ENCODE results near the gene TREH. TPM values are rescaled to one million over a fixed set of nuclear protein-coding genes. Genes with fewer than 3 reads are reported as not detected.
"Not testable (repeated sequence)": the region's sequence is repeated elsewhere in the genome, so short reads cannot be mapped to it uniquely, and the experiment has no call there.

Gene TREH
- total RNA-seq, 1 donor from 2014 or later = not detected

DNA sequence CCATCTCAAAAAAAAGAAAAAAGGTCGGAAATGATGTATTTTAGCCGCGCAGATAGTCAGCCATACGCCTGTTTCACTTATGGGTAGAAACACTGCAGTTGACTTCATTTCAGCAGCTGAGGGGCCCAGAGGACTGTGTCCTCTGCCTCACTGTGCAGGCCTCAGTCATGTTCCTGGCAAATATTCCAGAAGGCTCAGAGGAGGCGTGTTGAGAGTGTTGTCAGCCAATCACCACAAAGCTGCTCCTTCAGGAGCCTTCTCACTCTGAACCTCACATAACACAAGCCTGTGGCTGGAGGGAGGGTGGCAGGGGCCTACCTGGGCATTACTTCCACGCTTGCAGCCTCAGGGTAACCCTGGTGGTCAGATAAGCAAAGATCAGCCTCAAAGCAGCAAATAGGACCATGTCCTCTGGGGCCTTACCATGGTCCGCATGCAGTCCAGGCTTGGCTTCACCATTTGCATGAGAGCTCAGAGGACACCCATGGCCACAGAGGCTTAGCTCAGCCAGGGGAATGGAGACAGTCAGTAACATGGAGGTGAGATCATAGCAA lies 17.3 kb upstream of the TREH start:
- intact Hi-C loops (cut with micrococcal nuclease) = no loop called here

DNA sequence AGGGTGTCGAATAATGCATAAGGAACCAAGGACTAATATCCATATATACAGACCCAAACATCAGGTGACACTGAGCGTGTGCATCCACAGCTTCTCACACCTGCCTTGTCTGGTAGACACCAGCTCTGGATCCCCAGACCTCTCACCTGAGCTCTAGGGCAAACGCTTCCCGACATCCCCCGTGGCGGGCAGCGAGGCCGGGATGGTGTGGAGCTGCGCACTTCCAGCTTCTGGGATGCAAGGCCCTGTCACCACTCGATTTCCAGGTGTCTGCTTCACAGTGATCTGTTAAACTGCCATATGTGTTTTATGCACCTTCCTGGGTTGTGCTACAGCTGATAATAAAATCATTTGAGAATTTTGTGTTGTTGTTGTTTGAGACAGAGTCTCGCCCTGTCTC lies 15.3 kb upstream of the TREH start:
- intact Hi-C loops (cut with micrococcal nuclease) = loop anchor here (5.0 kb wide), 1 partner anchor 233 kb away; the partner anchor contains the start of gene BCL9L

DNA sequence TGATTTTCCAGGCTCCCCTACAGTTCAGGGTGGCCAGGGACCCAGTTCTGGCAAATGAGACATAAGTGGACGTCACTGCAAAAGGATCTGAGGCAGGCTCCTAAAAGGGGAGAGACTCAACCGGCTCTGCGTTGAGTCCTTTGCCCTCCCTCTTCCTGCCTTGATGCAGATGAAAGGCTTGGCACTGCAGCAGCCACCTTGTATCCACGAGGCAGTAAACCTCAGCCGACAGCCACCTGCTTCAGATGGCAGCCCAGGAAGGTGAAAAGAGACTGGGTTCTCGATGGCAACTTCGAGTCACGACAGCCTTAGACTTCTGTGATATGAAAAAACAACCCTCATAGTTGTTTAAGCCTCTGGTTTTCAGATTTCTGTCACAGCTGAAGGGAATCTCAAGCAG lies 14.7 kb upstream of the TREH start:
- intact Hi-C loops (cut with micrococcal nuclease) = loop anchor here (5.0 kb wide), 1 partner anchor 233 kb away; the partner anchor contains the start of gene BCL9L

DNA sequence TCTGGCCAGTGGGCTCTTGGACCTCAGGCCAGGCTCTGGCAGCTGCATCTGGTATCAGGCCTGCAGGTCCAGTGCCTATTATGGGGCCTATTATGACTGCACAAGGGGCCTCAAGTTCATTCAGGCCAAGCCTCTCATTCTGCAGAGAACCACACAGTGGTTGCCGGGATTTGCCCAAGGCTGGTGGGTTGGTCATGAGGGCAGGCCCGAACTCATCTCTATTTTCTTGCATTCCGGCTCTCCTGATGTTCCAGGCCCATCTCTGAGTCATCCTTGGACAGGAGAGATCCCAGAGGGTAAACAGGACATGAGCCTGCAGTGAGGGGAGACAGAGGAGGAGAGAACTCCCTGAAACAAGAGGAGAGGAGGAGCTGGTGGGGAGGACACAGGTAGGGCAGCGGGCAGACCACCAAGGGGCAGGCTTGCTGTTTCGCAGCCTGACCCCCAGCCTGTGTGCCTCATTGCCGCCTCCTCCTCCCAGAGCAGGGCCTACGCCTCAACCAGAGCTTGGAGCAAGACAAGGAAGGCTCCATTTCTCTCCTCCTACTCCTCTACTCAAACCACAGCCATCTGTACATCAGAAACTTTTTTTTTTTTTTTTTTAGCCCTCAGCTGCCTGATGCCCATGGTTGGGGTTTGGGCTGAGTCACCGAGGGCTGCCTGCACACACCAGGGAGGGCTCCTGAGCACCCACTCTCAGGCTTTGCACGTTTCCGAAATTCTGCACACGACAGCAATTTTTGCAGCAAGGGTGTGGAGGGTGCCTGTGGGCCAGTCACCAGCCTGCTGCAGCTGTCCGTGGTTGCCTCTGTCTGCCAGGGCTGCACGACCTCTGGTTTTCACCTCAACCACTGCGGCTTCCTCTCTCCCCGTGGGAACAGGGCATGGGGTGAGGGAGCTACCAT lies 12.7 kb upstream of the TREH start:
- intact Hi-C loops (cut with micrococcal nuclease) = loop anchor here (5.0 kb wide), 1 partner anchor 235 kb away; the partner anchor contains the start of gene BCL9L

DNA sequence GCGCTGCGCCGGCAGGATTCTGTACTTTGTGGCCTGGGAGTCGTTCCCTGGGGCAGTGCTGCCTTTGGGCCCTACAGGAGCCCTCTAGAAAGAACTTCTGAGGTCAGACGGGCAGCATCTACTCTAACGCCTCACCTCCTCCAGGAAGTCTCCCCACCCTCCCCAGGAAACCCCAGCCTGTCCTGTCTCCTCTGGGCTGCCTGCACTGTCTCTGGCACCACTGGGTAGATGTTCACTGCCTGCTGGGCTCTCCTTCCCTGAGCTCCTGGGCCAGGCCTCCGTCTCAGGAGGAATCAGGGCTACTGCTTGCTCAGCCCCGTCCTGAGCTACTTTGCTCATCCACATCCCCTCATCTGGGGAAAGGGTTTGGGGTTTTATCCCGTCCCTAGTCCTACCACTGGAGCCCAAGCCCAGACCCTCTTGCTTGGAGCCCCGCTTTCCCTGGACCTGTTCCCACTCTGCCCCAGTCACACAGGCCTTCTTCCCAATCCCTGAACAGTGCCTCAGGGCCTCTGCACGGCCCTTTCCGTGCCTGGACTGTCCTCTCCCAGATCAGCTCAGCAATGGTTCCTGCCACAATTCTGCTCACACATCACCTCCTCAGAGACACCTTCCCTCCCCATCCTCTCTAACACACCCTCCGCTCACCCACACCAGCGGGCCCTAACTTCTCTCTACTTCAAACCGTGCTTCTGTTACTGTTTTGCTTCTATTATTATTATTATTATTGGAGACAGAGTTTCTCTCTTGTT lies 11.3 kb upstream of the TREH start:
- intact Hi-C loops (cut with micrococcal nuclease) = loop anchor here (1.0 to 5.0 kb wide), 2 partner anchors 237 to 266 kb away; partner anchors contain the start of genes BCL9L and UPK2

DNA sequence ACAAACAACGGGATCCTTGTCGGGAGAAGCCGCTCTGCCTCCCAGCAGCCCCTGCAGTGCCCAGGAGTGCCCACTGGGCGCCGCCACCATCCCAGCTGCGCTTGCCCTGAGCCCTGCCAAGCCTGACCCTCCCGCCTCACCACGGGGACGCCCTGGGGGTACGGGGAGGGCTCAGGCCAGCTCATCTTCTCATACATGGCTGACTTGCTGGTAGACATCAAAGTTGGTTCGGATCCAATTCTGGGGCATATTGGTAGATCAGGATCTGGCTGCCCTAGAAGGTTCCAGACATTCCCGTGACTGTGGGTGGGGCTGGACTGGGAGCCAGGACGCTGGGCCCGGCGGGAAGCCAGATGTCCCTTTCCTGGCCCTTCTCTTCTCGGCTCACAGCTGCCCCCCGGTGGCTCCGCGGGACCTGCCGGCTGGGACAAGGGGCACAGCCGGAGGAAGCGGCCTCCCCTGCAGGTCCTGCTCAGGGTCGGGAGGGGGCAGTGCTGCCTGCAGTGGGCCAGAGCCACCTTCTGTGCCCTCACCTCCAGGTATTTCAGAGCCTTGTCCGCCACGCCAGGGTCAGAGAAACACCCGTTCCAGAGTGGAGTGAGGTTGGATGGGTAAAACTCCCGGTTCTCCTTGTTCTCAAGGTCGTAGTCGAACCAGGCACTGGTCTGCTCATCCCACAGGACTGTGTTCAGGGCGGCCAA lies 10.6 kb upstream of the TREH start:
- intact Hi-C loops (cut with micrococcal nuclease) = loop anchor here (1.0 to 5.0 kb wide), 2 partner anchors 237 to 266 kb away; partner anchors contain the start of genes BCL9L and UPK2

DNA sequence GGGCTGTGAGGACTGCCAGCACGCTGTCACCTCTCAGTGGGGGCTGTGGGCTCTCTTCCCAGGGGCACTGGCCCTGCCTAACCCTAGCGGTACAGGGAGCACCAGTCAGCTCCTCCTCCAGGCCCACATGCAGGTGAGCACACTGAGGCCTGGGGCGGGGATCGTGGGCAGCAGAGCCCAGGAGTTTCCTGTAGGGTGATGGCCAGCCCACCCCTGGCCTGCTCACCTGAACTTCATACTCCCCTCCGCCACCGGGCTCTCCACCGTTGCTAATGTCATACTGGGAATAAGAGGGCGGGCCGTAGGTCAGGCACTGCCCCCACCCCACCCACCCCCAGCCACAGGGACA lies 10.0 kb upstream of the TREH start:
- intact Hi-C loops (cut with micrococcal nuclease) = no loop called here

DNA sequence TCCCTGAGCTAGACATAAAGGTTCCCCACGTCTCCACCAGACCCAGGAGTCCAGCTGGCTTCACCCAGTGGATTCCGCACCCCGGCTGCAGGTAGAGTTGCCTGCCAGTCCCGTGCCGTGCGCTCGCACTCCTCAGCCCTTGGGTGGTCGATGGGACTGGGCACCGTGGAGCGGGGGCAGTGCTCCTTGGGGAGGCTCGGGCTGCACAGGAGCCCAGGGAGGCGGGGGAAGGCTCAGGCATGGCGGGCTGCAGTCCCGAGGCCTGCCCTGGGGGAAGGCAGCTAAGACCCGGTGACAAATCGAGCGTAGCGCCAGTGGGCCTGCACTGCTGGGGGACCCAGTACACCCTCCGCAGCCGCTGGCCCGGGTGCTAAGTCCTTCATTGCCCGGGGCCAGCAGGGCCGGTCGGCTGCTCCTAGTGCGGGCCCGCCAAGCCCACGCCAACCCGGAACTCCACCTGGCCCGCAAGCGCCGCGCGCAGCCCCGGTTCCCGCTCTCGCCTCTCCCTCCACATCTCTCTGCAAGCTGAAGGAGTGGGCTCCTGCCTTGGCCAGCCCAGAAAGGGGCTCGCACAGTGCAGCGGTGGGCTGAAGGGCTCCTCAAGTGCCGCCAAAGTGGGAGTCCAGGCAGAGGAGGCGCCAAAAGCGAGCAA lies 9.5 kb upstream of the TREH start:
- intact Hi-C loops (cut with micrococcal nuclease) = no loop called here

DNA sequence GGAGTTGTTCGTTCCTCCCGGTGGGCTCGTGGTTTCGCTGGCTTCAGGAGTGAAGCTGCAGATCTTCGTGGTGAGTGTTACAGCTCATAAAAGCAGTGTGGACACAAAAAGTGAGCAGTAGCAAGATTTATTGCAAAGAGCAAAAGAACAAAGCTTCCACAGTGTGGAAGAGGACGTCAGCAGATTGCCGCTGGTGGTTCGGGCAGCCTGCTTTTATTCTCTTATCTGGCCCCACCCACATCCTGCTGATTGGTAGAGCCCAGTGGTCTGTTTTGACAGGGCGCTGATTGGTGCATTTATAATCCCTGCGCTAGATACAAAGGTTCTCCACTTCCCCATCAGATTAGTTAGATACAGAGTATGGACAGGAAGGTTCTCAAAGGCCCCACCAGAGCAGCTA lies 8.9 kb upstream of the TREH start:
- intact Hi-C loops (cut with micrococcal nuclease) = not testable (repeated sequence)

DNA sequence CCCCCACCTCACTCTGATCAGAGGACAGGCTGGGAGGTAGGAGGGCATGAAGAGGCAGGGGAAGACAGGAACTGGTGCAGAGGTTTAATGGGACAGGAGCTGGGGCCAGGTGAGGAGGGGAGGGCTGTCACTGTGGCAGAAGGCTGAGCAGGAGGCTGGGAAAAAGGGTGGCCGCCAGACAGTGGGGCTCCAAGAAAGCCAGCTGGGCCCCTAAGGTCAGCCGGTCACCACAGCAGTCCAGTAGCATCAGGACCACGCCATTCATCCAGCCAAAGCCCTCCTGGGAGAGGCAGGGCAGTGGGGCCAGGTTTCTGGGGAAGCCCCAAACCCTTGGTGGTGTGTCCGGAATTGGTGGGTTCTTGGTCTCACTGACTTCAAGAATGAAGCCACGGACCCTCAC lies 8.5 kb upstream of the TREH start:
- intact Hi-C loops (cut with micrococcal nuclease) = no loop called here

DNA sequence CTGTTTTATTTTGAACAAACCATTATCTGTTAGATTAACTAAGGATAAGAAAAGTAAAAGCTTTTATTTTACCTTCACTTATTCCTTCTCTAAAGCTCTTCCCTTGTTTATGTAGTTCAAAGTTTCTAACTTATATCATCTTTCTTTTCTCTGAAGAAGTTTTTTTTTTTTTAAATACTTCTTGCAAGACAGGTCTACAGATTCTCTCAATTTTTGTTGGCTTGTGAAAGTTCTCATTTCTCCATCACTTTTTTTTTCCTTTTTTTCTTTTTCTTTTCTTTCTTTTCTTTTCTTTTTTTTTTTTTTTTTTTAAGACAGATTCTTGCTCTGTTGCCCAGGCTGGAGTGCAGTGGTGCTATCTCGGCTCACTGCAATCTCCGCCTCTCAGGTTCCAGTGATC lies 4.7 kb upstream of the TREH start:
- intact Hi-C loops (cut with micrococcal nuclease) = no loop called here

DNA sequence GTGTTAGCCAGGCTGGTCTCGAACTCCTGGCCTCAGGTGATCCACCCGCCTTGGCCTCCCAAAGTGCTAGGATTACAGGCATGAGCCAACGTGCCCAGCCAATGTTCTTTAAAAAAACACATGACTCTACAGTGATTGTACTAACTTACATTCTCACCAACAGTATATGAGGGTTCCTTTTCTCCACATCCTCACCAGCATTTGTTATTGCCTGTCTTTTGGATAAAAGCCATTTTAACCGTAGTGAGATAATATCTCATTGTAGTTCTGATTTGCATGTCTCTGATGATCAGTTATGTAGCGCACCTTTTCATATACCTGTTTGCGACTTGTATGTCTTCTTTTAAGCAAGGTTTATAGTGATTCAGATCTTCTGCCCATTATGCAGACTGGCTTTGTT lies 3.5 kb upstream of the TREH start:
- intact Hi-C loops (cut with micrococcal nuclease) = not testable (repeated sequence)

DNA sequence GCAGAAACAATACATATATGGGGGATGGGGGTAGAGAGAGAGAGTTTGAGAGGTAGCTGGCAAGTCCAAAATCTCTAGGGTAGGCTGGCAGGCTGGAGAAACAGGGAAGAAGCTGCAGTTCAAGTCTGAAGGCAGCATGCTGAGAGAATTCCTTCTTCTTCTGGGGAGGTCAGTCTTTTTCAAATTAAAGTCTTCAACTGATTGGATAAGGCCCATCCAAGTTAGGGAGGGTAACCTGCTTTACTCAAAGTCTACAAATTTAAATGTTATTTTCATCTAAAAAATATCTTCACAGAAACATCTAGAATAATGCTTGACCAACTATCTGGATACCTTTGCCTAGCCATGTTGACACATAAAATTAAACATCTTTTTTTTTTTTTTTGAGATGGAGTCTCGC lies 2.9 kb upstream of the TREH start:
- intact Hi-C loops (cut with micrococcal nuclease) = no loop called here

DNA sequence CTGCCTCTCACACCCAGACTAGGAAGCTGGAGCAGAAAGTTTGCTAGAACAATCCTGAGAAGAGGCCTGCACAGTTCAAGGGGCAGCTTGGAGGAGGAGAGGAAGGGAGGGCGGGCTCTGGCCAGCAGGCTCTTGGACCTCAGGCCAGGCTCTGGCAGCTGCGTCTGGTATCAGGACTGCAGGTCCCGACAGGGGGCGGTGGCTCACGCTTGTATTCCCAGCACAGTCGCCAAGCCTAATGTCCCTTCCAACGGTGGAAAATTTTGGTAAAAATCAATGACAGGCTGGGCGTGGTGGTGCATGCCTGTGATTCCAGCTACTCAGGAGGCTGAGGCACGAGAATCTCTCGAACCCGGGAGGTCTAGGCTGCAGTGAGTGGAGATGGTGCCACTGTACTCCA lies 542 bp downstream of the TREH start:
- intact Hi-C loops (cut with micrococcal nuclease) = not testable (repeated sequence)

DNA sequence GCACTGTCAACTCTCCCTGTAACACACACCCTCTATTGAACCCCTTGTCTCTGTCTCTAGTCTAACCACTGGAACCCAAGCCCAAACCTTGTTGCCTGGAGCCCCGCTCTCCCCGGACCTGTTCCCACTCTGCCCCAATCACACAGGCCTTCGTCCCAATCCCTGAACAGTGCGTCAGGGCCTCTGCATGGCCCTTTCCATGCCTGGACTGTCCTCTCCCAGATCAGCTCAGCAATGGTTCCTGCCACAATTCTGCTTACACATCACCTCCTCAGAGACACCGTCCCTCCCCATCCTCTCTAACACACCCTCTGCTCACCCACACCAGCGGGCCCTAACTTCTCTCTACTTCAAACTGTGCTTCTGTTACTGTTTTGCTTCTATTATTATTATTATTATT lies 1.5 kb downstream of the TREH start:
- intact Hi-C loops (cut with micrococcal nuclease) = no loop called here

DNA sequence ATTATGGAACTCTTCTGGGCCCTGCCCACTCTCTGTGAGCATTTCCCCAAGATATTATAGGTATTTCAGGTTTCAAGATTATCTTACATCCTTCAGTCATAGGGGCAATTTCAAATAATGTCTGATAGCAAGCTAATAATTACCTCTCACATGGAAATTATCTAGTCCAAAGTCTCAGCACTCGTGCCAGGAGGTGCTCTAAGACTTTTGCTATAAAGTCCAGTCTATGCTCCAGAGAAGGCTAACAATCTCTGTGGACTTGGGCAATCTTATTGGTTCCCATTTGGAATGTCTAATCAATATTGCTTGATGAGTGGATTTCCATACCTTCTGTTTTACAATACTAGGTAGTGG lies 5.4 kb downstream of the TREH start:
- intact Hi-C loops (cut with micrococcal nuclease) = no loop called here

DNA sequence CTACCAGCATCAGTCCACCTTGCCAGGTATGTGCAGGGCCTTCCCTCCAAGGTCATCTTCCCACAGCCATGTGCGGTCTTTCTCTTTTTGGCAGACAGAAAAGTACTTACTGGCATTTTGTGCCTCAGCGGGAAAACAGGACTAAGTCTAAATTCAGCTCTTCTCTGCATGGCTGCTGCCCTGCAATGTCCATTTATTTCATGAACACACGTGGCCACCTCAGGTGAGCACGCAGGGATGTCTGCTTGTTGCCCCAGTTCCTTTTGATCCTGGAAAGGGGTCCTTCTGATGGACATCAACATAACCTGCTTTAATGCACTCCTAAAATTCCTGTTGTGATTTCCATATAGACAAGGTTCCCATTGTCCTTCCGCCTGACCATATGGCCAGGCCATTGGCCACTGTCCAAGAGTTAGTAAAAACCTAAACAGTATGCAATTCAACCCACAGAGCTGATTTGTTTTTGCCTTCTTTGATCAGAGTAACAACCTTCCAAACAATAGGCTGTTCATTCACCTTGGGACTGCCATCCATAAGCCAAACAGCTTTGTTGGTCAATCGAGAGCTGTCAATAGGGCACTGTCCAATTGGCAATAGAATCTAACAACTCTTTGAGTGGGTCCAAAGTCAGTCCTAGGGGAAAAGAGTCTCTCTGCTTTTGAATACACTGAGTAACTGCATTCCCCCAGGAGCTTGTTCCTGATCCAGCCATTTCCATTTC lies 5.9 kb downstream of the TREH start:
- intact Hi-C loops (cut with micrococcal nuclease) = no loop called here

DNA sequence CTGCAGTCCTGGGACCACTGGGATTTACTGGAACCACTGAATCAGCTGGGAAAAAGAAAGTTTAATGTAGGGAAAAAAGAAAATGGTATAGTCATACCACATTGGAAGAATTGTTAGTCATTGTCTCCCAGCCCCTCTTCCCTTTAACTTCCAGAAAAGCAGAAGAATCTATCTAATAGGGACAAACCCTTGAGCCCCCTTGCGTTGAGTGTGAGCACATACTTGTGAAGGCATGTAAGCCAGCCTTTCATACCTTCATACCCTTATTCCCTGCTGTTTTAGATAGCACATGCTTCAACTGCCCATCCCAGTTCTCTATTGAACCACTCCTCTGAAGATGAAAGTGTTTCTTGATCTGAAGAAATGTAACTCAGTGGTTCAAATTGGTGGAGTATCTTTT lies 6.6 kb downstream of the TREH start:
- intact Hi-C loops (cut with micrococcal nuclease) = no loop called here

DNA sequence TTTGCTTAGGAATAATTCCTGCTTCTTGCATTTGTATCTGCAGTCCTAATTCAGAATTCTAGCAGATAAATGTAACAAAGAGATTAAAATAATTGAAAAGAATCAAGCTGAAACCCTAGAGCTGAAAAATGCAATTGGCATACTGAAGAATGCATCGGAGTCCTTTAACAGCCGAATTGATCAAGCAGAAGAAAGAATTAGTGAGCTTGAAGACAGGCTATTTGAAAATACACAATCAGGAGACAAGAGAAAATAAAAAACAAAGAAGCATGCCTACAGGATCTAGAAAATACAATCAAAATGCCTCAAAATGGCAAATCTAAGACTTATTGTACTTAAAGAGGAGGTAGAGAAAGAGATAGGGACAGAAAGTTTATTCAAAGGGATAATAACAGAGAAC lies 8.2 kb downstream of the TREH start:
- intact Hi-C loops (cut with micrococcal nuclease) = no loop called here

DNA sequence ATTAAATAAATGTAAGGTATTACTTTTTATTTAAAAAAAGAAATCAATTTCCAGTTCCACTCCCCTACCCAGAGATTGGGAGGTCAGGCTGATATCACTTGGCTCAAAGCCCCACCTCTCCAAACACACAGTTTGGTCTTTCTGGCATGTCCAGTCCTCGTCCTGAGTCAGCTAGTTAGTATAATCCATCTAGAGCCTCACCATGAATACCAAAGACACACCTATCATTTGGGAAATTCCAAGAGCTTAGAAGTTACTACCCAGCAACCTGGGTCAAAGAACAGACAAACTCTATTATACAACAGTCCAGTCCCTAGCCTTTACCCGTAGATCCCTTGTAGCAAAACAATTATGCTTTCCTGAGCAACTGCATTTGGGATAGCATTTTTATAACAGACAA lies 9.4 kb downstream of the TREH start:
- intact Hi-C loops (cut with micrococcal nuclease) = no loop called here

Data from T-helper 2 cell treated with Interferon-gamma antibody and Interleukin-4, amounts not matched to agents 100 ng/mL and 5 ng/mL, for 36 hours (primary cell).